Right lobe of liver (tissue), 6 donors: ENCODE measurements around the gene FMN2. TPM values are rescaled to one million over a fixed set of nuclear protein-coding genes. Genes with fewer than 3 reads are reported as not detected.

Experiments
- ATAC-seq, 4 donors: fragments of 200-7000 bp; cut with Tn5 transposase; one replicate each; pipeline ENCODE4 v1.9.1; 2020; ENCODE audit warnings: mild to moderate bottlenecking in 4 of 4, moderate library complexity in 4 of 4
- DNase-seq, 3 donors: peaks; one replicate each; pipeline ENCODE4 v3.0.0-alpha.2; 2020
- H3K27ac ChIP-seq, 3 donors: fragments of 200-600 bp; one replicate each; pipeline ENCODE4 v1.8.0; 2022
- H3K27me3 ChIP-seq, 2 donors: fragments of 200-600 bp; one replicate each; pipeline ENCODE4 v1.8.0; 2022
- H3K36me3 ChIP-seq, 4 donors: fragments of 200-600 bp; sonication (generic) in 1 of 4; one replicate each; pipeline versions ENCODE4 v1.5.1 to v1.8.0; 2017 to 2022; ENCODE audit warnings: control low read depth in 1 of 4
- H3K4me1 ChIP-seq, 4 donors: fragments of 200-600 bp; sonication (generic) in 1 of 4; one replicate each; pipeline versions ENCODE4 v1.5.1 to v1.8.0; 2017 to 2022; ENCODE audit warnings: control low read depth in 1 of 4
- H3K4me3 ChIP-seq, 3 donors: fragments of 200-600 bp; one replicate each; pipeline ENCODE4 v1.8.0; 2022
- H3K9me3 ChIP-seq, 4 donors: fragments of 200-600 bp; sonication (generic) in 1 of 4; one replicate each; pipeline versions ENCODE4 v1.5.1 to v1.8.0; 2017 to 2022; ENCODE audit warnings: control low read depth in 1 of 4
- CTCF ChIP-seq, 4 donors: fragments of 200-600 bp in 3 of 4; fragments of 450-650 bp in 1 of 4; IDR thresholded peaks; one replicate each; pipeline versions ENCODE4 v1.5.1 to v1.8.0; 2016 to 2022; ENCODE audit warnings: antibody characterized with exemption in 4 of 4, mild to moderate bottlenecking in 2 of 4
- POLR2A ChIP-seq: fragments of 450-650 bp; IDR thresholded peaks from one replicate; pipeline ENCODE4 v1.6.1; 2017; ENCODE audit warnings: antibody characterized with exemption, mild to moderate bottlenecking
- WGBS: methylation state at CpG from one replicate; pipeline ENCODE4 v1.1.6; 2018; ENCODE audit warnings: low coverage, low lambda C conversion rate; ENCODE audit not compliant: insufficient coverage; ENCODE audit errors: missing lambda C conversion rate; 5-methylcytosine and 5-hydroxymethylcytosine counted together
- intact Hi-C, 2 donors: fragments of 100-400 bp; cut with DNase I; formaldehyde crosslinking; loops; one replicate each; pipeline versions ENCODE4 v1.11.2 to v1.14.1; 2022
- total RNA-seq, 6 experiments: library from RNA; depleted of rRNA in 2 of 6; stranded (reverse); fragments of >200 nt in 2 of 6; fragmentation: NEBNext Ultra II Directional in 3 of 6; extraction: Animal tissue kit (Norgen Biotek cat#: 25700) in 3 of 6; gene quantifications; one replicate each; pipeline versions ENCODE4 v1.1.0 to v1.2.4, GENCODE V29; 2016 to 2023
- donor health status: DM: no; HTN: yes; CAD: no.
- donor health status: DM: no; HTN: no; CAD: no.
- donor health status: DM: no; HTN: no; CAD: no.
- donor health status: DM: no; HTN: yes; CAD: no.
- donor health status: DM: no; HTN: yes; CAD: no.

The FMN2 gene
- total RNA-seq, 6 experiments from 2014 or later, result 0.12 TPM; not detected in 5

DNA sequence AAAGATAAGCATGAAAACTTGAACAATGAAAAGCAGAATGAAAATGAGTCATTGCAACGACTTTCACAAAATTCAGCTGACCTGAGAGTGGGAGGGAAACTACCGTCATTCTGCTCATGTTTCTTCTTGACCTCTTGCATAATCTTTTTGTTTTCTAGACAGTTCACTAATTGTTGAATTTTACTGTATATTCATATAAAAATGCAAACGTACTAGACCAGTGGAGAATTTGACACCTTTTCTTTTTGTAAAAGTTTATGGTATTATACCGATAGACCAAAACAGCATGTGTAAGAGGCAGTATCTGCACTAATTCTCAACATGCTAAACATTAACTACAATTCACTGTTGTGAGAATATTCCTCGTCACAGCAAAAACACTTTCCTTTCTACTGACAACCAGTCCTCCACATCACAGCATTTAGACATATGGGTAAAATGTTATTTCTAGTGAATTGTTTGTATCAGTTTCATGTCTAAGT, 382.5 kb downstream of the FMN2 start:
- Histone ChIP-seq H3K27me3 (no peaks in the 10 kb centered on the region), H3K36me3 (no peaks in the 10 kb centered on the region), H3K4me1 (peaks cover 0 to 6% (median 0%) of the 10 kb centered on the region in 4 donors), H3K4me3 (peak overlapping the region in 2 of 3 donors; percentile 15 to 19), H3K27ac (peak overlapping the region in 2 of 3 donors; percentile 2 to 42), H3K9me3 (no peaks in the 10 kb centered on the region)
- ATAC-seq, result peak; percentile 73 to 91 (median 84)
- TF ChIP-seq CTCF (IDR thresholded peaks at IDR 0.05) (no peak), POLR2A (no peak)
- 20% methylated on average over 5 of the region's 5 CpGs for WGBS
- intact Hi-C loops, result no loop called here
- DNase-seq, result no peak

- Histone ChIP-seq H3K27me3 (no peaks in the 10 kb centered on the region), H3K36me3 (no peaks in the 10 kb centered on the region), H3K4me3 (no peak overlapping the region), H3K4me1 (peaks cover 0 to 6% (median 0%) of the 10 kb centered on the region in 4 donors), H3K27ac (no peak overlapping the region), H3K9me3 (no peaks in the 10 kb centered on the region)
- DNase-seq (no peak), ATAC-seq (no peak)
- intact Hi-C loops, result no loop called here
- no peak for TF ChIP-seq POLR2A
- no peak for TF ChIP-seq CTCF (IDR thresholded peaks at IDR 0.05)
- 67% methylated on average over 4 of the region's 4 CpGs for whole genome bisulfite sequencing
These were observed 384.1 kb downstream of the FMN2 start for GRCh38 chr1:240475832-240476231.

- no peaks in the 10 kb centered on the region for H3K27me3 ChIP-seq
- H3K4me3 ChIP-seq, result no peak overlapping the region
- no peak for ATAC-seq
- H3K27ac ChIP-seq, result no peak overlapping the region
- peaks cover 0 to 5% (median 0%) of the 10 kb centered on the region in 4 donors for H3K4me1 ChIP-seq
- DNase-seq, result no peak
- 77% methylated on average over 6 of the region's 6 CpGs for WGBS
- no peak for TF ChIP-seq CTCF (IDR thresholded peaks at IDR 0.05)
- no peaks in the 10 kb centered on the region for H3K9me3 ChIP-seq
- no peaks in the 10 kb centered on the region for H3K36me3 ChIP-seq
- intact Hi-C loops, result no loop called here
These were observed 386.9 kb downstream of the FMN2 start for GRCh38 chr1:240478536-240478935.

- no peaks in the 10 kb centered on the region for H3K27me3 ChIP-seq
- no peak for ATAC-seq
- no peak overlapping the region for H3K4me3 ChIP-seq
- no peak overlapping the region for H3K27ac ChIP-seq
- TF ChIP-seq POLR2A (no peak), CTCF (IDR thresholded peaks at IDR 0.05) (no peak)
- H3K36me3 ChIP-seq, result no peaks in the 10 kb centered on the region
- no peak for DNase-seq
- 80% methylated on average over 5 of the region's 6 CpGs for WGBS
- no peaks in the 10 kb centered on the region for H3K9me3 ChIP-seq
- no peaks in the 10 kb centered on the region for H3K4me1 ChIP-seq
- intact Hi-C loops, result no loop called here
These were observed 393.2 kb downstream of the FMN2 start for GRCh38 chr1:240484804-240485443.
